Adrenal gland (tissue), 12 donors: ENCODE results near the gene STXBP1. TPM values are rescaled to one million over a fixed set of nuclear protein-coding genes. Genes with fewer than 3 reads are reported as not detected.

Experiments
- DNase-seq, 7 donors: peaks; one replicate each; pipeline ENCODE4 v3.0.0-alpha.2; 2019 to 2020
- H3K27ac ChIP-seq, 5 donors: fragments of 200-600 bp; sonication (generic) in 4 of 5; 1 replicate in 3 of 5; 2 replicates in 2 of 5; pipeline versions ENCODE4 v1.5.1 to v1.8.0; 2016 to 2020; ENCODE audit warnings: mild to moderate bottlenecking in 1 of 5
- H3K27me3 ChIP-seq: fragments of 200-600 bp; 2 replicates; pipeline ENCODE4 v1.8.0; 2021
- H3K36me3 ChIP-seq, 2 donors: fragments of 200-600 bp; replicated peaks in 1 of 2; 1 replicate in 1 of 2; 2 replicates in 1 of 2; pipeline versions ENCODE4 v1.5.1 to v1.8.0; 2018 to 2022
- H3K4me1 ChIP-seq, 2 donors: fragments of 200-600 bp; replicated peaks in 1 of 2; 1 replicate in 1 of 2; 2 replicates in 1 of 2; pipeline versions ENCODE4 v1.5.1 to v1.8.0; 2018 to 2021
- H3K4me3 ChIP-seq, 4 donors: fragments of 200-600 bp; sonication (generic) in 3 of 4; one replicate each; pipeline ENCODE4 v1.5.1; 2016 to 2018
- H3K9me3 ChIP-seq, 3 donors: fragments of 200-600 bp; sonication (generic) in 1 of 3; replicated peaks in 1 of 3; 1 replicate in 2 of 3; 2 replicates in 1 of 3; pipeline versions ENCODE4 v1.5.1 to v1.8.0; 2016 to 2021
- CTCF ChIP-seq, 6 experiments: fragments of 450-650 bp in 4 of 6; fragments of 200-600 bp in 2 of 6; sonication (generic) in 1 of 6; IDR thresholded peaks; 1 replicate in 5 of 6; 2 replicates in 1 of 6; pipeline versions ENCODE4 v1.5.1 to v1.8.0; 2016 to 2021; ENCODE audit warnings: antibody characterized with exemption in 6 of 6, mild to moderate bottlenecking in 2 of 6, moderate library complexity in 1 of 6
- POLR2A ChIP-seq, 2 donors: fragments of 450-650 bp; IDR thresholded peaks; one replicate each; pipeline ENCODE4 v1.6.1; 2017; ENCODE audit warnings: antibody characterized with exemption in 2 of 2, mild to moderate bottlenecking in 2 of 2, moderate library complexity in 1 of 2
- WGBS, 4 donors: extraction: QIAGEN DNeasy Blood & Tissue Kit in 2 of 4; methylation state at CpG; one replicate each; pipeline versions ENCODE4 v1.1.5 to v1.1.7; 2013 to 2017; 5-methylcytosine and 5-hydroxymethylcytosine counted together
- intact Hi-C, 2 donors: fragments of 100-400 bp; cut with DNase I; formaldehyde crosslinking; loops; one replicate each; pipeline versions ENCODE4 v1.14.1 to v1.15.0; 2022 to 2023
- polyA plus RNA-seq, 3 donors: library from polyadenylated mRNA; stranded (reverse); fragments of 200-250 nt in 2 of 3; fragments of 350-450 nt in 1 of 3; fragmentation: Illumina TruSeq in 1 of 3; extraction: RNeasy Lipid Tissue Mini Kit (QIAGEN cat#74804) in 1 of 3; gene quantifications; one replicate each; pipeline ENCODE4 v1.2.3, GENCODE V29; 2013 to 2014
- total RNA-seq, 9 donors: library from RNA; depleted of rRNA in 4 of 9; stranded (reverse); fragments of >200 nt in 4 of 9; fragments of 120-200 nt in 1 of 9; fragmentation: NEBNext Ultra II Directional in 1 of 9; extraction: Animal tissue kit (Norgen Biotek cat#: 25700) in 1 of 9; gene quantifications; one replicate each; pipeline versions ENCODE4 v1.1.0 to v1.2.4, GENCODE V29; 2013 to 2023
- donor health status: healthy with polysubstance abuse.
- donor health status: Bipolar disorder and iron deficiency.
- donor health status: DM: yes; HTN: yes; CAD: no.
- donor health status: DM: no; HTN: no; CAD: no.
- donor health status: DM: no; HTN: no; CAD: no.
- donor health status: DM: yes; HTN: yes; CAD: no.

Gene STXBP1
- total and polyA plus RNA-seq, 12 donors = 15.4 to 169 (median 59.6) TPM

DNA sequence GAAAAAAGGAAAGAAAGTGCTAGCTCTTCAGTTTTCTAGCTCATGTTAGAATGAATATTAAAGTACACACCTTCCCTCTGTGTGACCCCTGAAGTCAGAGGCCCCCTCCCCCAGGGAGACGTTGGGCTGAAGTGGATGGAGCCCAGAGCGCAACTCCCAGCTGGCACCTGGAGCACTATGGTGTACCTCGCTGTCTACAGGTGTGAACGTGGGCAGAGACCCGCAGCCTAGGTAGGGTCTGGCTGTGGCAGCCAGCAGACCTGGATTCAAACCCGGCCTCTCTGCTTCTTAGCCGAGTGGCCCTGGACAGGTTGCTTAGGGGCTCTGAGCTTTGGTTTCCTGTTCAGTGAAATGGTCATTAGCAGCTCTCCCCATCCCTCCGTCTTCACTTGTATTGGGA, 116.7 kb downstream of the STXBP1 start:
- no peak for DNase-seq
- intact Hi-C loops = no loop called here

DNA sequence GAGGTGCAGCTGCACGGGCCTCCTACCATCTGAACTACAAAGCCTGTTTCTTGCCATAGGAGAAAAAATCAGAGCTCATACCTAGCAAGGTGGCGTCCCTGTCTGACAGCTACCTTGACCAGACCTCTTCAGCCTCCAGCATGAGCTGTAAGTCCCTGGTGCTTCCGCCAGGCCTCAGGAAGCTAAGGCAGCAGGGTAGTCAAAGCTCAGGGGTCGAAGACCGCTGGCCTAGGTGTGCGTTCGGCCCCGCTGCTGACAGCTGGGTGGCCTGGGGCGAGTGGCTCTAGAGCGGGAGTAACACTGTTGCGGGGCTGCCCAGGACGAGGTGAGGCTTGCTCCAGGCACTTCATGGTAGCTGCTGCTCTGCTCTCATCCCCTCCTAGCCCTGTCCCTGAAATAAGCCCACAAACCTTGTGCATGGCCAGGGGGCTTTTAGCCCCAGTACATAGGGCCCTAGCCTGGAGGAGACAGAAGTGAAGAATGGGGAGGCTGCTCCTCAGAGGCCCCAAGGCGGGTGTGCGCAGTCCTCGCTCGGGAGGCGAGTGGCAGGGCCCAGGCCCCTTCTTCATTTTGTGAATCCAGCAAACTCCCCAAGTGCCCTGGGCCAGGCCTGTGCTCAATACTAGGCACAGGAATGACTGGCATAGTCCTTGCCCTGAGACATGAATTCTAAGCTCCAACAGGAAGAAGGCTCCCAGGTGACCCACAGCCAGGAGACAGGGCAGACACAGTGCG, 117.6 kb downstream of the STXBP1 start:
- DNase-seq = no peak
- intact Hi-C loops = loop anchor here (5.0 to 10.0 kb wide), 3 partner anchors 137 to 225 kb away; no protein-coding TSS in a partner anchor

More for the DNA sequence above, 116.7 kb downstream of the STXBP1 start:
- H3K27me3 ChIP-seq = no peaks in the 10 kb centered on the region
- H3K27ac ChIP-seq = no peak overlapping the region
- H3K4me3 ChIP-seq = no peak overlapping the region
- no peaks in the 10 kb centered on the region for H3K9me3 ChIP-seq
- 91 to 93% (median 92%) methylated on average over 5 to 8 of the region's 8 CpGs for WGBS, 4 donors
- no peak for TF ChIP-seq CTCF (IDR thresholded peaks at IDR 0.05)
- no peak for TF ChIP-seq POLR2A (IDR thresholded peaks at IDR 0.05)
- H3K4me1 ChIP-seq = peaks cover 0 to 6% of the 10 kb centered on the region in 2 donors
- peaks cover 0 to 20% of the 10 kb centered on the region in 2 donors for H3K36me3 ChIP-seq

DNA sequence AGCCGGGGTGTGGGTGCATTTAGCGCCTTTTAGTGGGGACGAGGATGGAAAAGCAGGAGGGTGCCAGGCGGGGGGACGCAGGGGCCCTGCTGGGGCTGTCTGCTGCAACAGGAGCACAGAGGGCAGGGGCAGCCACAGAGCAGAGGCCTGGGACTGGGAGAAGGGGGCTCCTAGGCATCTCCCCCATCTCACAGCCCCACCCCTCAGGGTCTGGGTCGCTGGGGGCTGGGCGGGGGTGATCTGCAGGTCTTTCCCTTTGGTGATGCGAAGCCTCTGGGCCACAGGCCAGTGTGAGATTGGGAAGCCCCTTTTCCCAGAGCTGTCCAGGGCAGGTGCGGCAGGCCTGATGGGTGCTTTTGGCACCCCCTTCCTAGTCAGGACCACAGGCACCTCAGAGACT, 118.2 kb downstream of the STXBP1 start:
- TF ChIP-seq CTCF (IDR thresholded peaks at IDR 0.05) (no peak), POLR2A (IDR thresholded peaks at IDR 0.05) (no peak)
- 90 to 95% (median 91%) methylated on average over 5 to 9 of the region's 9 CpGs for WGBS, 4 donors
- intact Hi-C loops = loop anchor here (5.0 to 10.0 kb wide), 3 partner anchors 138 to 225 kb away; no protein-coding TSS in a partner anchor
- peaks cover 6 to 13% of the 10 kb centered on the region in 2 donors for H3K4me1 ChIP-seq
- H3K27me3 ChIP-seq = no peaks in the 10 kb centered on the region
- no peak overlapping the region for H3K4me3 ChIP-seq
- H3K9me3 ChIP-seq = no peaks in the 10 kb centered on the region
- no peak for DNase-seq
- peak overlapping the region in 2 of 5 donors; percentile 18 to 54 for H3K27ac ChIP-seq
- peaks cover 0 to 20% of the 10 kb centered on the region in 2 donors for H3K36me3 ChIP-seq

More for the DNA sequence above, 117.6 kb downstream of the STXBP1 start:
- no peak overlapping the region for H3K4me3 ChIP-seq
- peaks cover 6 to 13% of the 10 kb centered on the region in 2 donors for H3K4me1 ChIP-seq
- no peaks in the 10 kb centered on the region for H3K9me3 ChIP-seq
- 89 to 93% (median 91%) methylated on average over 13 to 18 of the region's 18 CpGs for WGBS, 4 donors
- H3K36me3 ChIP-seq = peaks cover 0 to 20% of the 10 kb centered on the region in 2 donors
- no peaks in the 10 kb centered on the region for H3K27me3 ChIP-seq
- no peak overlapping the region for H3K27ac ChIP-seq
- TF ChIP-seq POLR2A (IDR thresholded peaks at IDR 0.05) (no peak), CTCF (IDR thresholded peaks at IDR 0.05) (no peak)

- H3K36me3 ChIP-seq = peaks cover 0 to 20% of the 10 kb centered on the region in 2 donors
- intact Hi-C loops = loop anchor here (5.0 to 10.0 kb wide), 3 partner anchors 139 to 226 kb away; no protein-coding TSS in a partner anchor
- H3K27ac ChIP-seq = peak overlapping the region in 2 of 5 donors; percentile 18 to 54
- H3K27me3 ChIP-seq = no peaks in the 10 kb centered on the region
- TF ChIP-seq POLR2A (IDR thresholded peaks at IDR 0.05) (no peak), CTCF (IDR thresholded peaks at IDR 0.05) (no peak)
- peaks cover 6 to 13% of the 10 kb centered on the region in 2 donors for H3K4me1 ChIP-seq
- DNase-seq = peak in 3 of 7 donors; percentile 55 to 60 (median 57)
- 46 to 58% (median 50%) methylated on average over 3 to 9 of the region's 9 CpGs for WGBS, 4 donors
- H3K4me3 ChIP-seq = no peak overlapping the region
- H3K9me3 ChIP-seq = no peaks in the 10 kb centered on the region
These were observed 118.8 kb downstream of the STXBP1 start for GRCh38 chr9:127730799-127731410.
